ENCODE results near the gene C1QTNF6.
"Not testable (repeated sequence)": the region's sequence is repeated elsewhere in the genome, so short reads cannot be mapped to it uniquely, and the experiment has no call there.

C1QTNF6 gene

GRCh38 chr22:37206841-37207821 is 19.1 kb upstream of the C1QTNF6 start:
- DNase-seq (ENCODE audit: low spot score) = no peak

GRCh38 chr22:37206118-37206840 is 18.2 kb upstream of the C1QTNF6 start:
- DNase-seq (ENCODE audit: low spot score) = no peak

GRCh38 chr22:37205046-37205445 is 17.0 kb upstream of the C1QTNF6 start:
- DNase-seq (ENCODE audit: low spot score) = no peak

GRCh38 chr22:37204045-37204655 is 16.1 kb upstream of the C1QTNF6 start:
- no peak for DNase-seq (ENCODE audit: low spot score)

GRCh38 chr22:37203354-37204044 is 15.5 kb upstream of the C1QTNF6 start:
- no peak for DNase-seq (ENCODE audit: low spot score)

- DNase-seq (ENCODE audit: low spot score) = no peak
Observed at GRCh38 chr22:37202716-37203115, 14.7 kb upstream of the C1QTNF6 start.

GRCh38 chr22:37202001-37202555 is 14.0 kb upstream of the C1QTNF6 start:
- DNase-seq (ENCODE audit: low spot score) = no peak

GRCh38 chr22:37201443-37201820 is 13.4 kb upstream of the C1QTNF6 start:
- not testable (repeated sequence) for DNase-seq (ENCODE audit: low spot score)

GRCh38 chr22:37199760-37200108 is 11.7 kb upstream of the C1QTNF6 start:
- no peak for DNase-seq (ENCODE audit: low spot score)

- peak; percentile 100 for DNase-seq (ENCODE audit: low spot score)
Observed at GRCh38 chr22:37199103-37199759, 11.2 kb upstream of the C1QTNF6 start.

- DNase-seq (ENCODE audit: low spot score) = peak; percentile 94
Observed at GRCh38 chr22:37198258-37199102, 10.4 kb upstream of the C1QTNF6 start.

- no peak for DNase-seq (ENCODE audit: low spot score)
Observed at GRCh38 chr22:37197451-37198257, 9.6 kb upstream of the C1QTNF6 start.

- DNase-seq (ENCODE audit: low spot score) = peak; percentile 80
Observed at GRCh38 chr22:37196539-37197450, 8.7 kb upstream of the C1QTNF6 start.

- DNase-seq (ENCODE audit: low spot score) = no peak
Observed at GRCh38 chr22:37195921-37196320, 7.9 kb upstream of the C1QTNF6 start.

- DNase-seq (ENCODE audit: low spot score) = no peak
Observed at GRCh38 chr22:37194750-37195149, 6.7 kb upstream of the C1QTNF6 start.

- DNase-seq (ENCODE audit: low spot score) = peak; percentile 76
Observed at GRCh38 chr22:37193629-37194191, 5.7 kb upstream of the C1QTNF6 start.

- DNase-seq (ENCODE audit: low spot score) = no peak
Observed at GRCh38 chr22:37192741-37193140, 4.7 kb upstream of the C1QTNF6 start.

- no peak for DNase-seq (ENCODE audit: low spot score)
Observed at GRCh38 chr22:37192204-37192603, 4.2 kb upstream of the C1QTNF6 start.

Measured in COLO829 (cell line).